ENCODE data around the gene MAPKAP1. TPM values are rescaled to one million over a fixed set of nuclear protein-coding genes. Genes with fewer than 3 reads are reported as not detected.

MAPKAP1 gene
- total RNA-seq, 2 donors from 2014 or later, result 54.9 to 70.1 TPM

DNA sequence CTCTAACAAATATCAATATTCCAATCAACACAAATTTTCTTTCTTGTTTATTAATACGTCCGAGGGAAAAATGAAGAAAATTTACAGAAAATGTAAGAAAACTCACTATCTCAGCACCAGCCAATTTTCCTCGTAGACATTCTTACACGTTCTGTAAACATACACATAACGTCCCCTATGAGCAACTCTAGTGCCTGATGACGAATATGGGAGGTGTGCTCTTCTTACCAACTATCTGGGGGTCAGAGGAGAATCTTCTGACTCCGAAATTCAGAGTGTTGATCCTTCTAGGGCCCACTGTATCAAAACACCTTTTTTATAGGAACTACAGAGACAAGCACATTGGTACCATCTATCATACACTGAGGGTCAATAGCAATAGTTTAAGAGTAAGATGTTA, 246.7 kb downstream of the MAPKAP1 start:
- intact Hi-C loops (cut with DNase I), result no loop called here

DNA sequence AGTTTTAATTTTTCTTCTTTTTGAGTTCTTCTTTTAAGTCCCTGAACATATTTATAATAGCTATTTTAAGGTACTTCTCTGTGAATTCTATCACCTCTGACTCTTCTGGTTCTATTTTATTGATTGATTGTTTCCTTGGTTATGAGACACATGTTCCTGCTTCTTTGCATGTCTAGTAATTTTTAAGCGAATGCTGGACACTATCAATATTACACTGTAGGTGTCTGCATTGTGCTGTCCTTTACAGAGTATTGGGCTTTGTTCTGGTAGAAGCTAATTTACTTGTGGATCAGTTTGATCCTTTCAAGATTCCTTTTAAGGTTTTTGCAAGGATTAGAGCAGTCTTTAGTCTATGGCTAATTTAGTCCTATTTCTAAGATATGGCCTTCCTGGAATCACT, 249.7 kb downstream of the MAPKAP1 start:
- Histone ChIP-seq H3K9ac (ENCODE audit: low read depth in 2 of 2, low read length in 2 of 2) (no peak overlapping the region), H3K27ac (no peak overlapping the region), H3K4me1 (no peaks in the 10 kb centered on the region), H3K4me3 (no peak overlapping the region), H3K9me3 (no peaks in the 10 kb centered on the region), H3K27me3 (no peaks in the 10 kb centered on the region), H3K36me3 (no peaks in the 10 kb centered on the region)
- TF ChIP-seq, protein P1, sequence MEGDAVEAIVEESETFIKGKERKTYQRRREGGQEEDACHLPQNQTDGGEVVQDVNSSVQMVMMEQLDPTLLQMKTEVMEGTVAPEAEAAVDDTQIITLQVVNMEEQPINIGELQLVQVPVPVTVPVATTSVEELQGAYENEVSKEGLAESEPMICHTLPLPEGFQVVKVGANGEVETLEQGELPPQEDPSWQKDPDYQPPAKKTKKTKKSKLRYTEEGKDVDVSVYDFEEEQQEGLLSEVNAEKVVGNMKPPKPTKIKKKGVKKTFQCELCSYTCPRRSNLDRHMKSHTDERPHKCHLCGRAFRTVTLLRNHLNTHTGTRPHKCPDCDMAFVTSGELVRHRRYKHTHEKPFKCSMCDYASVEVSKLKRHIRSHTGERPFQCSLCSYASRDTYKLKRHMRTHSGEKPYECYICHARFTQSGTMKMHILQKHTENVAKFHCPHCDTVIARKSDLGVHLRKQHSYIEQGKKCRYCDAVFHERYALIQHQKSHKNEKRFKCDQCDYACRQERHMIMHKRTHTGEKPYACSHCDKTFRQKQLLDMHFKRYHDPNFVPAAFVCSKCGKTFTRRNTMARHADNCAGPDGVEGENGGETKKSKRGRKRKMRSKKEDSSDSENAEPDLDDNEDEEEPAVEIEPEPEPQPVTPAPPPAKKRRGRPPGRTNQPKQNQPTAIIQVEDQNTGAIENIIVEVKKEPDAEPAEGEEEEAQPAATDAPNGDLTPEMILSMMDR (IDR thresholded peaks at IDR 0.05), result no peak
- intact Hi-C loops (cut with DNase I), result no loop called here
- DNase-seq, result no peak

More for the DNA sequence above, 246.7 kb downstream of the MAPKAP1 start:
- no peak overlapping the region for H3K27ac ChIP-seq
- H3K36me3 ChIP-seq, result no peaks in the 10 kb centered on the region
- no peak overlapping the region for H3K4me3 ChIP-seq
- TF ChIP-seq, protein P1 (IDR thresholded peaks at IDR 0.05), result no peak
- H3K4me1 ChIP-seq, result no peaks in the 10 kb centered on the region
- no peaks in the 10 kb centered on the region for H3K27me3 ChIP-seq
- no peaks in the 10 kb centered on the region for H3K9me3 ChIP-seq
- H3K9ac ChIP-seq (ENCODE audit: low read depth in 2 of 2, low read length in 2 of 2), result no peak overlapping the region
- DNase-seq, result no peak

DNA sequence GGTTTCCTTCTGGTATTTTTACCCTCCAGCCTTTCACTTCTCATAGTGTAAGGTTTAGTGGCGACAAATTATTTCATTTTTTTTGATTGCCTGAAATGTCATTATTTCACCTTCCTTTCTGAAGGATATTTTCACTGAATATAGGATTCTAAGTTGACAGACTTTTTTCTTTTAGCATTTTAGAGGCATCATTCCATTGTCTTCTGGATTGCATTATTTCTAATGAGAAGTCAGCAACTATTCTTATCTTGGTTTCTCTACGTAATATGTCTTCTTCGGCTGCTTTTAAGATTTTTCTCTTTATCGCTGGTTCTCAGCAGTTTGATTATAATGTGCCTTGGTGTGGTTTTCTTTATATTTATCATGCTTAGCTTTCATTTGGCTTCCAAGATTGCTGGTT, 251.1 kb downstream of the MAPKAP1 start:
- H3K9me3 ChIP-seq, result no peaks in the 10 kb centered on the region
- H3K27ac ChIP-seq, result no peak overlapping the region
- no peaks in the 10 kb centered on the region for H3K27me3 ChIP-seq
- no peak overlapping the region for H3K4me3 ChIP-seq
- no peak overlapping the region for H3K9ac ChIP-seq (ENCODE audit: low read depth in 2 of 2, low read length in 2 of 2)
- no peaks in the 10 kb centered on the region for H3K36me3 ChIP-seq
- DNase-seq, result no peak
- TF ChIP-seq, protein P1 (IDR thresholded peaks at IDR 0.05), result no peak
- H3K4me1 ChIP-seq, result no peaks in the 10 kb centered on the region
- intact Hi-C loops (cut with DNase I), result no loop called here

DNA sequence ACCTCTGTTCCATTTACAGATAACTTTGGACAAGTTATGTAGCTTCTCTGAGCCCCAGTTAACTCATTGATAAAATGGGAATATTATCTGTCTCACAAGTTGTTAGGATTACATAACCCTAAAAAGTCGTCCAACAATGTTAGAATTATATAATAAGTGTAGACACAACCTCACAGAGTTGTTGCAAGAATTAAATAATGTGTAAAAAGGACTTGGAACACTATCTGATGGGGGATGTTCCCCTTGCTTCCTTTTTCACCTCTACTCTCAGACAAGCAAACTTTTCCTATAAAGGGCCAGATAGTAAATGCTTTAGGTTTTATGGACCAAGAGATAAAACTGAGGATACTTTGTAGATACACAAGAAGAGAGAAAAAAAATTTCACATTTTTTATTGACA, 251.9 kb downstream of the MAPKAP1 start:
- Histone ChIP-seq H3K36me3 (no peaks in the 10 kb centered on the region), H3K27ac (no peak overlapping the region), H3K9me3 (no peaks in the 10 kb centered on the region), H3K4me1 (no peaks in the 10 kb centered on the region), H3K27me3 (no peaks in the 10 kb centered on the region), H3K9ac (ENCODE audit: low read depth in 2 of 2, low read length in 2 of 2) (no peak overlapping the region), H3K4me3 (no peak overlapping the region)
- no peak for DNase-seq
- intact Hi-C loops (cut with DNase I), result no loop called here
- TF ChIP-seq, protein P1 (IDR thresholded peaks at IDR 0.05), result no peak

DNA sequence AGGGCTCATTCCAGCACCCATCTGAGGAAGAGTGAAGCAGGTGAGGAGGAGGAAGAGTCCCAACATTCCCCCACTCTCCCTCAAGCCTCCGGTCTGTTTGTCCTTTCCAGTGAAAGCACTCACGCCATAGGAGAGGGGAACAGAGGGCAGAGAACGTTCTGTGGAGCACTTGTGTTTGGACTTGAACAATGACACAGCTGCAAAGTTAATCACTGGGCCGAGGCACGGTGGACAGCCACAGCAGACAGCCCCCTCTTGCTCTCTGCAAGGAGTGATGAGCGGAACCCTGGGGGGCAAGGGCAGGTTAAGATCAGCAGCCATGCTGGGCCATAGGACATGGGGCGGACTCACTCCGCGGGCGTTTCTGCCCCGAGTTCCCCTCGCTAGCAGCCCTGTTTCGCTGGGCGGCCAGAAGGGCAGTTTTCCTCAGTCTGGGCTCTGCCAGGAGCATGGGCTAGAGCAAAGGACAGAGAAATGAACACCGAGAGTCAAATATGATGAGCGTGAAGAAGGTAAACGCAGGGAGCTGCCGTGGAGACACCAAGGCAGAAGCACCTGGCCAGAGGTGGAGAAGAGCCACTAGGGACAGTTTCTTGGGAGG, 259.7 kb downstream of the MAPKAP1 start:
- no peak for DNase-seq
- no peak overlapping the region for H3K4me3 ChIP-seq

More for the DNA sequence above, 259.7 kb downstream of the MAPKAP1 start:
- Histone ChIP-seq H3K9ac (ENCODE audit: low read depth in 2 of 2, low read length in 2 of 2) (no peak overlapping the region), H3K9me3 (no peaks in the 10 kb centered on the region), H3K36me3 (no peaks in the 10 kb centered on the region), H3K27me3 (no peaks in the 10 kb centered on the region), H3K27ac (no peak overlapping the region), H3K4me1 (no peaks in the 10 kb centered on the region)
- intact Hi-C loops (cut with DNase I), result no loop called here
- TF ChIP-seq, protein P1 (IDR thresholded peaks at IDR 0.05), result no peak

Measured in colonic mucosa (tissue), 4 donors.